GM19397 (cell line): ENCODE data around the gene DTD1.
"Not testable (repeated sequence)": the region's sequence is repeated elsewhere in the genome, so short reads cannot be mapped to it uniquely, and the experiment has no call there.

Experiments used
- ATAC-seq: cut with Tn5 transposase; IDR thresholded peaks from one replicate; pipeline ENCODE4 v1.9.1; 2021; ENCODE audit warnings: mild to moderate bottlenecking, moderate library complexity; ENCODE audit not compliant: unreplicated experiment

The DTD1 gene

DNA sequence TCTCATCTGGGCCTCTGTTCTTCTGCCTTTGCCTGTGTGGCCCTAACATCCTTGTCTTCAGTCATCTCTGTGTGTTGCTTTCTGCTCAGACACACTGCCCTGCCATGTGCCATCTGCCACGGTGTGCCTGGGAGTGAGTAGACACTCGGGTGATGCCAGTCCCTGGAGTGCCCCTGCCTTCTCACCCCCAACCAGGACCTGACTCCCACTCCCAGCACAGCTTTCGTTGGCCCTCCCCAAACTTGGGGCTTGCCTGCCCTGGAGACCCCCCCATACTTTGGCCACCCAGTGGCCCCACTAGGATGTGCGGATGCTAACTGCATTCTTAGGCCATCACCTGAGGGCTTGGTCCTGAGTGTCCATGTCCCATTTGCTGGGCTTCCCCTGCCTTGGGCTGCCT, 149.3 kb downstream of the DTD1 start:
- no peak for ATAC-seq

DNA sequence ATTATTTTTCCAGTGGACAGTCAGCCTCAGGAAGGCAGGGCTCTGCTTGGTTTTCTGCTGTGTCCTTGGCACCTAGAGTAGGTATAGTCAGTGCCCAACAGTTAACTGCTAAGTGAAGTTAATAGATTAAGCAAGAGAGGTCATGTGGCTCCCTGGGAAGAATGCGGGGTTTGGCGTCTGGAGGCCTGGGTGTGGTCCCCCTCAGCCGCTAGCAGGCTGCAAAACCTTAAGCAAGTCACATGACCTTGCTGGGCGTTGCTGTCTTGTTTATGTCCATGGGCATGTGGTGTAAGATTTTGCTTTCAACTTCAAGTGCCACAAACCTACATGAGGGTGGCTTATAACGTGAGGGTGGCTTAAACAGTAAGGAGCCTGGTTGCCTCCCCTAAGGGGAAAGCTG, 150.2 kb downstream of the DTD1 start:
- no peak for ATAC-seq

DNA sequence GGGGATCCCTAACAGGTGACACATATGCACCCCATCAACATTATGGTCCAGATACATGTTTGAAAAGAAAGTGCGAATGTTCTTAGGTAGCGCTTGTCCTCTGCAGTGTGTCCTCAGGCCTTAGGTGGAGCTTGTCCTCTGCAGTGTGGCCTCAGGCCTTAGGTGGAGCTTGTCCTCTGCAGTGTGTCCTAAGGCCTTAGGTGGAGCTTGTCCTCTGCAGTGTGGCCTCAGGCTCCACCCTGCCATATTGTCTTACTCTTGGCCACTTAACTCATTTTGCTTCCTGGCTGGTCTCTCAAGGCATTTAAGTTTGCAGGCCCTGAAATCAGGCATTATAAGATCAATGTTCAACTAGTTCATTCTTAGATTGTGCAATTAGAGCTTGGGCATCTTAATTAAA, 151.0 kb downstream of the DTD1 start:
- no peak for ATAC-seq

DNA sequence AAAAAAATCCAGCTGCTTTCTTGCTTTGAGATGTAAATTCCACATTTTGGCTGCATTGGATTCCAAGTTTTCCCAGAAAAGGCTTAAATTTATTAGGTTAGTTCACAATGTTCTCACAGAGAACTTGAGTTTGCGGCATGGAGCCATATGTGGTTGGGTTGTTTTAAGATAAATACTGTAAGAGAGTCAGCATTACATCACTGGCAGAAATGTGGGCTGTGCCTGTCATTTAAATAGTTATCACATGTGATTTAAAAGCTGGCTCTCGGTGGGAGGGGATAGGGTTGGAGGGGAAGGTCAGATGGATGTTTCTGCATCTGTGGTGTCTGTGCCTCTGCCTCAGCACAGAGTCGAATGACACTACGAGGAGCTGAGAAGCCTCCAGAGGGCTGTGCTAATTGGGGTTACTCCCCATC, 151.9 kb downstream of the DTD1 start:
- no peak for ATAC-seq

DNA sequence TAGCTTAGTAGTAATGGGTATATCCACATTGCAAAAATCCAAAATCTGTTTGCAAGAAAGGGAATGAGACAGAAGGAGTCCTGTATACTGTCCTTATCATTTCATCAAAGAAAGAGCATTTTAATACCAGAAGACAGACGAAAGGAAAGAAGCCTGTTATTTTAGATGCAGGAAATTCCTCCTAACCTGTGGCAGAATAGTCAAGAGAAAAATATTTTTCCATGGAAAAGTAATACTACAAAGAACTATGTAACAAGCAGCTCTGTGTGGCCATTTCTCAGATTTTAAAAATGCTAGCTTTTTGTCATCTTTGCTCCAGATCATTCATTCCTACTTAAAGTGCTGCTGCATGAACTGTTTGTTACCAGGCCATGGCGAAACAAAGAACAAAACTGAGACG, 152.9 kb downstream of the DTD1 start:
- no peak for ATAC-seq

DNA sequence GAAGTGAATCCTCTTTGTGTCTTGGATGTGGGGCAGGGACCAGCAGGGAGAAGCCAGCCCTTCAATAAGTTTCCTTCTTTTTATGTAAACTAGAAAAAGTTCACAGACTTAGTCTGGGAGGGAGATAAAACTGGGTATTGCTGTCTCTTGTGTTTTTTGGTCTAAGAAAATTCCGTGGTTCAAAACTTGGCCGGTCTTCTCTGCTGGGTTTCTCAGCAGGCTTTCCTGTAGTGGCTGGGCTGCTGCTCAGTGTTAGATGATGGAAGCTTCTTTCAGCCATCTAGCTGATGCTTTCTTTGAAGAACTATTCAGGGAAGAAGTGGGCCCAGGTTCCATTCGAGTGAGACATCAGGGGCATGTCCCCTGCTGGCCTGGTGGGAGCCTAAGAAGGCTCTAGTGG, 155.0 kb downstream of the DTD1 start:
- no peak for ATAC-seq

DNA sequence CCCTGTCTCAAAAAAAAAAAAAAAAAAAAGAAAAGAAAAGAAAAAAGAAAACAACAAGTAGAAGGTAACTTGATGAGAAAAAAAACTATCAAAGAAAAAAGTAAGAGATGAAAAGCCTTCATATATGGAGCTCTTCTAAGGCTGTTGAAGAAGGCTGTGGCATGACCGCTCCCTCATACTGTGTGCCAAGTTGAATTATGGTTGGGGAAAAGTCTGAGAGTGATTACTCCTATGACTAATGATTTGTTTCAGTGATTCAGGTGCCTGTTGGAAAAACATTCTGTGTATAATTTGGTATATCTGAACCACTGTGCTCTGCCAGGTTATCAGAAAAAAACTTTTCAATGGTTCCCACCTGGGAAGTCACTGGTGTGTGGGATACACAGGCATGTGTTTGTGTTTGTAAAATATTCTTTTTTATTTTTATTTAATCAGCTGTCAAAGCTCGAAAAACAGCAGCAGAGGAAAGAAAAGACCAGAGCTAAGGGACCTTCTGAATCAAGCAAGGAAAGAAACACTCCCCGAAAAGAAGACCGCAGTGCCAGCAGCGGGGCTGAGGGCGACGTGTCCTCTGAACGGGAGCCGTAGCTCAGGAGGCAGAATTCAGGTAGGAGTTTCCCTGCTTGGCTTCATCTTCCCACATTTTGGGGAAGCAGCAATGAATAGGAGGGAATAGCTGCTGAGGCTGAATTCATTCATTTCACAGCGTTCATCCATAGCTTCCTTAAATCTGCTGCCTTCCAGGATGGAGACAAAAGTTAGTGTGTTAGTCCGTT, 156.0 kb downstream of the DTD1 start:
- ATAC-seq: no peak

DNA sequence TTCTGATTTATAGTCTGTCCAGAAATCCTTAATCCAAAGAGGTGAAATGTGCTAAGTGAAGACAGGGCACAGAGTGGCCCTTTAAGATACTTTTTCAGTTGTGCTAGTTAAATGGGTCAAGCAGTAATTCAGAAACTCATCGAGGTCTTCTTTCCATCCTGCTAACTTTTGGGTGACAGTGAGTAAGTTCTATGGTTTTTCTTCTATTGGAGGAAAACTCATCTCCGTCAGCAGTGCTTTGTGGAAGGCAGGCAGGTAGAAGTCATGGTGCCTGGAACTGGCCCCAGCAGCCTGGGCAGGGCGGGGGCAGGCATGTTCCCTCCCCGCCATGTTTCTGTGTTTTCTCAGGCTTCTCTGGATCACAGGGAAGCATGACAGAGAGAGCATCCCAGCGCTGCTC, 159.2 kb downstream of the DTD1 start:
- ATAC-seq: no peak

DNA sequence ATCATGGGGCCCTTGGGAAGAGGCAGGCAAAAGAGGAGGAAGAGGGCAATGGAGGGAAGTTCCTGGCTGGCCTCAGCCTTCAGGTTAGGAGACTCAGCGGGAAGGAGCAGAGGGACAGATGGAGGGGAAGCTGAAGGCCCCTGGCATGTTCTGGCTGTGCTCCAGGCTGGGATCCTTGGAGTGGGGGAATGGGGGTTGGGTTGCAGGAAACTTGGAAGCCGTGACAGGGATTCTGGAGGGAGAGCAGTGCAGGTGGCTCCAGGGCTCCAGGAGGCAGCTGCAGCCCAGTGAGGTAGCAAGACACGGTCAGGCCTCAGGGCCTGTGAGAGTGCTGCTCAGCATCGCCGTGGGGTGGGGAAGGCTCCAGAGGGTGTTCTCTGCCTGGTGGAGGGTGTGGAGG, 161.1 kb downstream of the DTD1 start:
- no peak for ATAC-seq

DNA sequence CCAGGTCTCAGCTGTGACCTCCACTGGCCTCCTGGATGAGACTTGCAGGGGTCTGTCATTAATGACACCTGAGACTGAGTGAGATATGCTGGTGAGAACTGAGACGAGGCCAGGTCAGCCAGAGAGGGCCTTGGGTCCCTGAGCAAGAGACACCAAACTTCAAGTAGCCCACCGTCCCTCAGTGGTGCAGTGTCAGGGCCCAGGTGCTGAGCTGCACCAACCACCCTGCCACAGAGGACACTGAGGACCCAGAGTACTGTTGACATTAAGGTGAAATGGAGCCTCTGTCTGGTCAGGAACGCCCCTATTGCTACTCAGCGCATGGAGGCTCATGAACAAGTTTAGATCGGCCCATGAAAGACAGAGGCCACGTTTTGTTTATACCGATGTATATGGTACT, 161.7 kb downstream of the DTD1 start:
- ATAC-seq: no peak

DNA sequence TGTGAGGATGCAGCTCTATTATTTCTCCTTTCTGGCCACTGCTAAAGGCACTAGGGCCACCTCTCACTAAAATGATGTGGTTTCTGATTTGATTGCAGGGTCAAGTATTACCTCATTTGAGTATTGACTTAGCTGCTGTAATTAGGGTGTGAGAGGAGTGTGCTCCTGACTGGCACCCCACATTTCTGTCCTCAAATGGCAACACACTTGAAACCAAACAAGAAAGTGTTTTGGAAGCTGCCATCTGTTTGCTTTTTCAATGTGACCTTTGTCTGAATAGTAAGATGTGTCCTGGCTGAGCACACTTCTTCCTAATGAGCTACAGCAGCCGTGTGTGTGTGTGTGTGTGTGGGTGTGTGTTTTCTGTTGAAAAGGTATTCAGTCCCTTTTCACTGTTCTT, 162.9 kb downstream of the DTD1 start:
- ATAC-seq: no peak

DNA sequence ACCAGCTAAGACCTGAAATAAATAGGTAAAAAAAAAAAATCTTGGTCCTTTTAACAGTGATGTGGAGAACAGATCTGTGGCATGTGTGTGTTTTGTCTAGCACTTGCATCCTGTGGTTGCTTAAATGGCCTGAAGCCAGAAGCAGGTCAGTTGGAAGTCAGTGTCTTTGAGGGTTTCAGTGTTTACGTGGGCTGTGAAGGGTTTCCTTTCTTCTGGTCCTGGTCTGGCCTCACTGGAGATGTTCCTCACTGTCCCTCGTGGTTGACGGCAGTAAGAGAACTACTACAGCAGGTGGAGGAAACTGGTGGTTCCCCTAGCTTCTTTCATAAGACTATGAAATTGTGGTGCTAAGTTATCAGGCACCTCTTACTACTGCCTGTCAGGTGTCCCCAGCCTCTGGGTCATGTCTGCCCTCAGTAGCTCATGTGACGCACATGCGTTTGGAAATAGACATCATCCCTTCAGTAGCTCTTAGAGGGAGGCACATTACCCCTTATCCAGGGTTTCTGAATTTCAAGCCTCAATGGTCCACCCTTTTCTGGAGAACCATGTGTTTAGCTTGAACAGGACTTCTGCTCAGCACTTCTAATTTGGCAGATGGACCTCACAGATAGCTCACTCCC, 166.3 kb downstream of the DTD1 start:
- ATAC-seq: peak; percentile 94

DNA sequence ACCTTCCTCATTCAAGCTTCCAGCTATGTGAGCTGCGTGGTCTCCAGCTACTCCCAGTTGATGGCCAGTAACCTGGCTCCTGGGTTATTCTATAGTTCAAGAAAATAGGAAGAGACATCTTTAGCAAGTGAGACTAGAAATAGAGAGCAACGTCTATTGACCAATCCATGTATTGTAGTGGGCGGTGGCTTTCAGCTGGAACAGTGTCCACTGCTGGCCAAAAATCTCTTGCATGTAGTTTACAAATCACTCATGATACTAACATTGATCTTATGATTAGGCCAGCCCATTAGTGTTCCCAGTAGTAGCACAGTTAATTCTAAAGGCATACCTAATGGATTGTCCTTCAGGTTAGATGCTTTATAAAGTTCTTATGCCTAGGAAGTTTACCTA, 166.8 kb downstream of the DTD1 start:
- no peak for ATAC-seq

DNA sequence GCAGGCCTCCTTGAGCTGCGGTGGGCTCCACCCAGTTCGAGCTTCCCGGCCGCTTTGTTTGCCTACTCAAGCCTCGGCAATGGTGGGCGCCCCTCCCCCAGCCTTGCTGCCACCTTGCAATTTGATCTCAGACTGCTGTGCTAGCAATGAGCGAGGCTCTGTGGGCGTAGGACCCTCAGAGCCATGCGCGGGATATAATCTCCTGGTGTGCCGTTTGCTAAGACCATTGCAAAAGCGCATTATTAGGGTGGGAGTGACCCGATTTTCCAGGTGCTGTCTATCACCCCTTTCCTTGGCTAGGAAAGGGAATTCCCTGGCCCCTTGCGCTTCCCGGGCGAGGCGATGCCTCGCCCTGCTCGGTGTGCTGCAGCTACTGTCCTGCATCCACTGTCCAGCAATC, 173.0 kb downstream of the DTD1 start:
- ATAC-seq: not testable (repeated sequence)

DNA sequence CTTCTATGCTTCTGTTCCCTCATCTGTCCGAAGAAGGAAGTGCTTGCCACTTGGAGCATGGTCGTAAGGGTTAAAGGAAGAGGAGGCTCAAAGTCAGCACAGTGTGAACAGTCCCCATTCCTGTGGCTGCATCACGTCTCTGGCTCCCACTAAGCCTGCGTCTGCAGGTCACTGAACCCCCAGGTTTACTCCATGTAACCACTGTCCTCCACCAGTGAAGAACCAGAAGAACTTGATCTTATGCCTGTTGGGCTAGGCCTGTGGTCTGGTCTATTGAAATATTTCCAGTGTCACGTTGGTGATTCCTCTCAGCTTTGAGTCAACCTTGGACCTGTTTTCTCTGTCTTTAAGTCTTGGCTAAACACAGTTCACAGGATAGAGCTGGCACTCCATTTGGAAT, 179.8 kb downstream of the DTD1 start:
- ATAC-seq: no peak

DNA sequence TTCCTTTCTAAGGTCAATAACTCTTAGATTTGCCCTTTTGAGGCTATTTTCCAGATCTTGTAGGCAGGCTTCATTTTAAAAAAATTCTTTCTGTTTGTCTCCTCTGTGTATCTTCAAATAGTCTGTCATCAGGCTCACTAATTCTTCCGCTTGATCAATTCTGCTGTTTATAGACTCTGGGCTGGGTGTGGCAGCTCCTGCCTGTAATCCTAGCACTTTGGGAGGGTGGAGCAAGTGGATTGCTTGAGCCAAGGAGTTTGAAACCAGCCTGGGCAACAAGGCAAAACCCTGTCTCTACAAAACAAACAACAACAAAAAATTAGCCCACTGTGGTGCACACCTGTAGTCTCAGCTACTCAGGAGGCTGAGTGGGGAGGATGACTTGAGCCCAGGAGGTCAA, 185.7 kb downstream of the DTD1 start:
- ATAC-seq: no peak

DNA sequence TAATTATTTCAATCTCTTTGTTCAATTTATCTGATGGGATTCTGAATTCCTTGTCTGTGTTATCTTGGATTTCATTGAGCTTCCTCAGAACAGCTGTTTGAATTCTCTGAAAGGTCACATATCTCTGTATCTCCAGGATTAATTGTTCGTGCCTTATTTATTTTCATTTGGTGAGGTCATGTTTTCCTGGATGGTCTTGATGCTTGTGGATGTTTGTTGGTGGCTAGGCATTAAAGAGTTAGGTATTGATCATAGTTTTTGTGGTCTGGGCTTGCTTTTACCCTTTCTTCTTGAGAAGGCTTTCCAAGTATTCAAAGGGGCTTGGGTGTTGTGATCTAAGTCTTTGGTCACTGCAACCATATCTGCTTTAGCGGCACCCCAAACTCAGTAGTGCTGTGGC, 186.4 kb downstream of the DTD1 start:
- no peak for ATAC-seq

DNA sequence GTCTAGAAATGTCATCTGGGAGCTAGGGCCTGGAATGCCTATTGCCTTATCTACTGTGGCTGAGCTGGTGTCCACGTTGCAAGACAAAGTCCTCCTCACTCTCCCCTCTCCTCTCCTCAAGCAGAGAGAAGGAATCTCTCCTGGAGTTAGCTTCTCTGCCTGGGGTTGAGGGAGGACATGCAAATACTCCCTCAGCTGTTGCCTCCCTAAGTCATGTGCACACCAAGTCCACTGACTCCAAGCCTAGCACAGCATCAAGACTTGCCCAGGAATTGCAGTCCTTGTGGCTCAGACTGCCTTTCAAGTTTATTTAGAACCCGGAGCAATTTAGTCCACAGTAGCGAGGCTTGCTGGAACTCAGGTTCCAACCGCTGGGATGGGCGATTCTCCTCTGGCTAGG, 187.8 kb downstream of the DTD1 start:
- no peak for ATAC-seq

DNA sequence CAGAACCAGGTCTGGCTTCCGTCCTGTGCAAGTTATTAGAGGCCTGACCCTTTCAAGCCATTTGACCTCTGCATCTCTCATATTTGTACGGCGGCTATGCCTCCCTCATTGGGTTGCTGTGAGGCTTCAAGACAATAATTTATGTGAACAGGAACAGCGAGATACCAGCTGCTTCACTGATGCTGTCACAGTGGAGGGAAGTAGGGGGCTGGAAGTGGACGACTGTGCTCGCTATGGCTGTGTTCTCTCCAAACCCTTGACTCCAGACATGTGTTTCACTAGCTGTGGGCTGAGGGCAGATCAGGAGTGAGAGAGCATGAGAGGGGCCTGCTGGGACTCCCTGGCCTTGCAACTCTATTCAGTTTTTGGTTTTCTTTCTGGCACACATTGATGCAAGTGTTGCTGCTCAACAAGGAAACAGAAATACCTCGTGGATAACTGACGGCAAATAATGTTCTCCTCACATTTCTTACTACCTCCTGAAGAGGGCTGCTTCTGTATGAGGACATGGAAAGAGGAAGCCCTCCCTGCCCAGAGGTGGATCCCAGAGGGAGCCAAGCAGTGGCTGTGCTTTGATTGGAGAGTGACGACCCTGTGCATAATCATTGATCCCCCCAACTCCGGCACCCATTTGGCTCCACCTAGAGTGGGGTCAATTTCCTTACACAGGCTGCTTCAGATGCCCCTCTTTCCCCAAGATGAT, 191.0 kb downstream of the DTD1 start:
- ATAC-seq: no peak

DNA sequence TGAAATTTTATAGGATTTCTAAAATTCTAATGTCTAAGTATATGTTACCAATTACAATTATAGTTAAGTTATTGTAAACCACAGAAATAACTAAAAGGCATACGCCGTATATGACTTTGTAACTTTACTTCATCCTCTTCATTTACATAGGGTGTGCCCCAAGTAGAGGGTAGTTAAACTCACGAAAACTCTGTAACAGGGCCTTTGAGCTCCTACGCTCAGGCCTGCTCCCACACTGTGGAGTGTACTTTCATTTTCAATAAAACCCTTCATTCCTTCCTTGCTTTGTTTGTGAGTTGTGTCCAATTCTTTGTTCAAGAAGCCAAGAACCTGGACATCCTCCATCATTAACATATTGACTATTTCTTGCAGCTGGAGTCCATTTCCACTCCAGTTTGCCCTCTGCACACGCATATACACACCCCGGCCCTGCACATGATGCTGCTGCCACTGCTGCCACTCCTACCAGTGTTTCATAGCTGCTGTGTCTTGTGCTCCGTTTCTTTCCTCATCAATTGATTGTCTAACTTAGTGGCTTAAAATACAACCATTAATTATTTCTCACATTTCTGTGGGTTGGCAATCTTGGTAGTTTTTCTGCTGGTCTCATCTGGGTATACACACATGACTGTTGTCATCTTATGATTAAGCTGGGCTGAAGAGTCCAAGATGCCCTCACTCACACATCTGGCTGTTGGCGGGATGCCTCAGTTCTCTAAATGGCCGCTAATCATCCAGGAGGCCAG, 192.7 kb downstream of the DTD1 start:
- no peak for ATAC-seq

DNA sequence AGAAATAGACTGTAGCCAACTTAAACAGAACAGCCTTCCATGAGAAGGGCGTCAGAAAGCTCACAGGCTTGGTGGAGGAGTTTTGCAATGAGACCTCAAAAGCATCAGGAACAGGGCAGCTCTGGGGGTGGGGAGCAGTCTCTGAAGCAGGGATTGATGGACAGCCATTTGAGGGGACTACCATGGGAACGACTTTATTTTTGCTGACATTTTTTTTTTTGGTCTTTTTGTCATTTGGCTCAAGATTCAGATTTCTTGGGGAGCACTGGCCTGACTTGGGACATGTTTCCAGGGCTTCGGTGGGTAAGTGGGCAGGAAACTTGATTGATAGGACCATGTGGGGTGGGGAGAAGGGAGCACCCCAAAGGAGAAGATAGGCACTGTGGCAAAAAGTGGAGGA, 193.7 kb downstream of the DTD1 start:
- ATAC-seq: no peak
